GM23248 (cell line): ENCODE results near the gene PSMD12. TPM values are rescaled to one million over a fixed set of nuclear protein-coding genes. Genes with fewer than 3 reads are reported as not detected.
"Not testable (repeated sequence)": the region's sequence is repeated elsewhere in the genome, so short reads cannot be mapped to it uniquely, and the experiment has no call there.

Experiments used
- DNase-seq: peaks from one replicate; pipeline ENCODE4 v3.0.0-alpha.2; 2015
- H2AFZ ChIP-seq: fragments of 200-600 bp; sonication (generic); 2 replicates; pipeline ENCODE4 v1.6.1; 2016; ENCODE audit warnings: antibody characterized with exemption
- H3F3A ChIP-seq: fragments of 200-600 bp; sonication (generic); 2 replicates; pipeline ENCODE4 v1.6.1; 2016; ENCODE audit warnings: mild to moderate bottlenecking, antibody characterized with exemption, mixed run types; ENCODE audit not compliant: insufficient read depth
- H3K27ac ChIP-seq: fragments of 200-600 bp; sonication (generic); 2 replicates; pipeline ENCODE4 v1.5.1; 2016; ENCODE audit warnings: mild to moderate bottlenecking
- H3K27me3 ChIP-seq: fragments of 200-600 bp; sonication (generic); replicated peaks from 2 replicates; pipeline ENCODE4 v1.6.1; 2016; ENCODE audit warnings: mild to moderate bottlenecking; ENCODE audit not compliant: insufficient read depth
- H3K36me3 ChIP-seq: fragments of 200-600 bp; sonication (generic); 2 replicates; pipeline ENCODE4 v1.6.1; 2016; ENCODE audit warnings: low read depth, mild to moderate bottlenecking
- H3K4me1 ChIP-seq: fragments of 200-600 bp; sonication (generic); 2 replicates; pipeline ENCODE4 v1.6.1; 2016; ENCODE audit warnings: mild to moderate bottlenecking; ENCODE audit not compliant: insufficient read depth
- H3K4me2 ChIP-seq: fragments of 200-600 bp; sonication (generic); one replicate; pipeline ENCODE4 v1.6.1; 2016; ENCODE audit warnings: mild to moderate bottlenecking; ENCODE audit not compliant: unreplicated experiment
- H3K4me3 ChIP-seq: fragments of 200-600 bp; sonication (generic); 2 replicates; pipeline ENCODE4 v1.5.1; 2016; ENCODE audit warnings: mild to moderate bottlenecking
- H3K79me2 ChIP-seq: fragments of 200-600 bp; sonication (generic); 2 replicates; pipeline ENCODE4 v1.6.1; 2016; ENCODE audit warnings: mild to moderate bottlenecking; ENCODE audit not compliant: insufficient read depth
- H3K9ac ChIP-seq: fragments of 200-600 bp; sonication (generic); 2 replicates; pipeline ENCODE4 v1.6.1; 2016; ENCODE audit warnings: mild to moderate bottlenecking
- H3K9me2 ChIP-seq: fragments of 200-600 bp; sonication (generic); 2 replicates; pipeline ENCODE4 v1.6.1; 2016; ENCODE audit warnings: mixed run types, mild to moderate bottlenecking, moderate library complexity; ENCODE audit not compliant: insufficient read depth
- H3K9me3 ChIP-seq: fragments of 200-600 bp; sonication (generic); one replicate; pipeline ENCODE4 v1.6.1; 2017; ENCODE audit warnings: low read depth
- H4K20me1 ChIP-seq: fragments of 200-600 bp; sonication (generic); 2 replicates; pipeline ENCODE4 v1.6.0; 2016; ENCODE audit not compliant: insufficient read depth
- EZH2 ChIP-seq: fragments of 200-600 bp; sonication (generic); IDR thresholded peaks from 2 replicates; pipeline ENCODE4 v1.6.1; 2018; ENCODE audit warnings: antibody characterized with exemption, mild to moderate bottlenecking; ENCODE audit not compliant: insufficient read depth, poor library complexity, severe bottlenecking
- EZH2phosphoT487 ChIP-seq: fragments of 200-600 bp; sonication (generic); IDR thresholded peaks from 2 replicates; pipeline ENCODE4 v1.6.1; 2018; ENCODE audit warnings: antibody characterized with exemption, moderate library complexity, mild to moderate bottlenecking, low read depth; ENCODE audit not compliant: insufficient read depth
- WGBS, 2 experiments: methylation state at CpG; one replicate each; pipeline ENCODE4 v1.1.6; 2015 to 2017; ENCODE audit warnings: low lambda C conversion rate in 2 of 2, low coverage in 1 of 2; ENCODE audit errors: missing lambda C conversion rate in 2 of 2; 5-methylcytosine and 5-hydroxymethylcytosine counted together
- in situ Hi-C: fragments of 300-500 bp; cut with MboI; formaldehyde crosslinking; loops from 2 replicates; pipeline ENCODE4 v1.15.0; 2020
- polyA plus RNA-seq: library from polyadenylated mRNA; unstranded; fragments of >200 nt; fragmentation: Nextera tagmentation; extraction: Ambion mirVana; gene quantifications from 2 replicates; pipeline ENCODE4 v1.2.1, GENCODE V29; 2016
- total RNA-seq: library from RNA; depleted of rRNA; stranded (reverse); fragments of >200 nt; shearing (Covaris generic); gene quantifications from 2 replicates; pipeline ENCODE4 v1.2.3, GENCODE V29; 2014

Gene PSMD12
- total and polyA plus RNA-seq, 2 experiments from 2014 or later: 31.9 to 85.3 TPM

- Histone ChIP-seq H3K9me3 (no peaks in the 10 kb centered on the region), H3K4me2 (no peak overlapping the region), H3K27ac (no peak overlapping the region), H3K36me3 (no peaks in the 10 kb centered on the region), H3K79me2 (no peaks in the 10 kb centered on the region), H2AFZ (no peak overlapping the region), H3K4me1 (no peaks in the 10 kb centered on the region), H3F3A (no peaks in the 10 kb centered on the region), H4K20me1 (no peaks in the 10 kb centered on the region), H3K9me2 (no peaks in the 10 kb centered on the region), H3K4me3 (no peak overlapping the region), H3K27me3 (no peaks in the 10 kb centered on the region), H3K9ac (no peak overlapping the region)
- no peak for TF ChIP-seq EZH2phosphoT487
- TF ChIP-seq EZH2: no peak
- 76 to 77% methylated on average over 3 of the region's 3 CpGs for WGBS, 2 experiments
- in situ Hi-C loops: no loop called here
- DNase-seq: no peak
These were observed 38.4 kb downstream of the PSMD12 start for GRCh38 chr17:67328026-67328425.

- H4K20me1 ChIP-seq, H3K4me1 ChIP-seq, H3K4me3 ChIP-seq, H3K79me2 ChIP-seq, H3K36me3 ChIP-seq, H3F3A ChIP-seq, H3K27me3 ChIP-seq, H3K4me2 ChIP-seq, H3K9me3 ChIP-seq, H3K27ac ChIP-seq, in situ Hi-C loops, H3K9ac ChIP-seq, H3K9me2 ChIP-seq, H2AFZ ChIP-seq, DNase-seq: not testable (repeated sequence)
- WGBS, 2 experiments: 78% methylated on average over 13 of the region's 13 CpGs
These were observed 39.2 kb downstream of the PSMD12 start for GRCh38 chr17:67326959-67327745.

GRCh38 chr17:67326440-67326839, 39.9 kb downstream of the PSMD12 start:
- no peak overlapping the region for H3K4me2 ChIP-seq
- no peaks in the 10 kb centered on the region for H3K9me3 ChIP-seq
- H3K4me1 ChIP-seq: no peaks in the 10 kb centered on the region
- H3K9me2 ChIP-seq: no peaks in the 10 kb centered on the region
- no peaks in the 10 kb centered on the region for H3K27me3 ChIP-seq
- in situ Hi-C loops: no loop called here
- no peak overlapping the region for H3K27ac ChIP-seq
- no peak overlapping the region for H3K4me3 ChIP-seq
- H3K36me3 ChIP-seq: no peaks in the 10 kb centered on the region
- DNase-seq: no peak
- no peak overlapping the region for H3K9ac ChIP-seq
- WGBS, 2 experiments: 83 to 91% methylated on average over 3 of the region's 3 CpGs
- no peaks in the 10 kb centered on the region for H3F3A ChIP-seq
- H3K79me2 ChIP-seq: no peaks in the 10 kb centered on the region
- no peak for TF ChIP-seq EZH2phosphoT487
- TF ChIP-seq EZH2: no peak
- no peak overlapping the region for H2AFZ ChIP-seq
- no peaks in the 10 kb centered on the region for H4K20me1 ChIP-seq

GRCh38 chr17:67324330-67324729, 42.0 kb downstream of the PSMD12 start:
- TF ChIP-seq EZH2phosphoT487: no peak
- TF ChIP-seq EZH2: no peak
- H2AFZ ChIP-seq: no peak overlapping the region
- no peak for DNase-seq

More at GRCh38 chr17:67324330-67324729, 42.0 kb downstream of the PSMD12 start:
- Histone ChIP-seq H3K36me3 (no peaks in the 10 kb centered on the region), H3K79me2 (no peaks in the 10 kb centered on the region), H3K27me3 (no peaks in the 10 kb centered on the region), H4K20me1 (no peaks in the 10 kb centered on the region), H3K4me3 (no peak overlapping the region), H3K9me3 (no peaks in the 10 kb centered on the region), H3K9me2 (no peaks in the 10 kb centered on the region), H3F3A (no peaks in the 10 kb centered on the region), H3K4me2 (no peak overlapping the region), H3K27ac (no peak overlapping the region), H3K4me1 (no peaks in the 10 kb centered on the region), H3K9ac (no peak overlapping the region)
- in situ Hi-C loops: no loop called here
- WGBS, 2 experiments: 92 to 94% methylated on average over 2 of the region's 2 CpGs
